ENCODE data around the gene DGCR2. TPM values are rescaled to one million over a fixed set of nuclear protein-coding genes. Genes with fewer than 3 reads are reported as not detected.

The DGCR2 gene
- total RNA-seq, 1 experiment from 2014 or later: 42.9 TPM

- no peak overlapping the region for H3K27ac ChIP-seq (ENCODE audit: low read depth, low read length)
- no peak overlapping the region for H2AFZ ChIP-seq (ENCODE audit: low read depth, low read length, poor library complexity, severe bottlenecking)
- no peak for ATAC-seq
- ChIA-PET RAD21 (ENCODE audit: low non-redundant PET in 1 of 2, low total read pairs in 2 of 2, uncharacterized antibody in 2 of 2, unreplicated experiment in 2 of 2) (no interaction called here), CTCF (interaction anchor here (0.6 kb wide), 1 partner anchor 60 kb away, joined by 4 read pairs; the partner anchor contains the start of gene PRODH), POLR2A (no interaction called here)
- no peaks in the 10 kb centered on the region for H3K79me2 ChIP-seq (ENCODE audit: insufficient read depth, low read length)
- no TSS peak for BruUV-seq (replicated peaks)
- peaks cover 0 to 9% of the 10 kb centered on the region in 2 experiments; a peak in 2 of 4 replicates for H3K4me1 ChIP-seq (ENCODE audit: control insufficient read depth in 1 of 2, insufficient read depth in 2 of 2, low read length in 2 of 2)
- TF ChIP-seq FOSL1 (IDR thresholded peaks at IDR 0.05; ENCODE audit: low read depth) (no peak), EZH2 (IDR thresholded peaks at IDR 0.05) (no peak), SRF (IDR thresholded peaks at IDR 0.05; ENCODE audit: low read depth) (no peak), SP1 (IDR thresholded peaks at IDR 0.05; ENCODE audit: low read depth) (no peak)
- TF ChIP-seq, protein P1, sequence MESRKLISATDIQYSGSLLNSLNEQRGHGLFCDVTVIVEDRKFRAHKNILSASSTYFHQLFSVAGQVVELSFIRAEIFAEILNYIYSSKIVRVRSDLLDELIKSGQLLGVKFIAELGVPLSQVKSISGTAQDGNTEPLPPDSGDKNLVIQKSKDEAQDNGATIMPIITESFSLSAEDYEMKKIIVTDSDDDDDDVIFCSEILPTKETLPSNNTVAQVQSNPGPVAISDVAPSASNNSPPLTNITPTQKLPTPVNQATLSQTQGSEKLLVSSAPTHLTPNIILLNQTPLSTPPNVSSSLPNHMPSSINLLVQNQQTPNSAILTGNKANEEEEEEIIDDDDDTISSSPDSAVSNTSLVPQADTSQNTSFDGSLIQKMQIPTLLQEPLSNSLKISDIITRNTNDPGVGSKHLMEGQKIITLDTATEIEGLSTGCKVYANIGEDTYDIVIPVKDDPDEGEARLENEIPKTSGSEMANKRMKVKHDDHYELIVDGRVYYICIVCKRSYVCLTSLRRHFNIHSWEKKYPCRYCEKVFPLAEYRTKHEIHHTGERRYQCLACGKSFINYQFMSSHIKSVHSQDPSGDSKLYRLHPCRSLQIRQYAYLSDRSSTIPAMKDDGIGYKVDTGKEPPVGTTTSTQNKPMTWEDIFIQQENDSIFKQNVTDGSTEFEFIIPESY (IDR thresholded peaks at IDR 0.05; ENCODE audit: extremely low read depth, insufficient replicate concordance, low read length): no peak
- TF ChIP-seq, protein P2, sequence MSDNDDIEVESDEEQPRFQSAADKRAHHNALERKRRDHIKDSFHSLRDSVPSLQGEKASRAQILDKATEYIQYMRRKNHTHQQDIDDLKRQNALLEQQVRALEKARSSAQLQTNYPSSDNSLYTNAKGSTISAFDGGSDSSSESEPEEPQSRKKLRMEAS (IDR thresholded peaks at IDR 0.05): no peak
- TF ChIP-seq, protein P3, sequence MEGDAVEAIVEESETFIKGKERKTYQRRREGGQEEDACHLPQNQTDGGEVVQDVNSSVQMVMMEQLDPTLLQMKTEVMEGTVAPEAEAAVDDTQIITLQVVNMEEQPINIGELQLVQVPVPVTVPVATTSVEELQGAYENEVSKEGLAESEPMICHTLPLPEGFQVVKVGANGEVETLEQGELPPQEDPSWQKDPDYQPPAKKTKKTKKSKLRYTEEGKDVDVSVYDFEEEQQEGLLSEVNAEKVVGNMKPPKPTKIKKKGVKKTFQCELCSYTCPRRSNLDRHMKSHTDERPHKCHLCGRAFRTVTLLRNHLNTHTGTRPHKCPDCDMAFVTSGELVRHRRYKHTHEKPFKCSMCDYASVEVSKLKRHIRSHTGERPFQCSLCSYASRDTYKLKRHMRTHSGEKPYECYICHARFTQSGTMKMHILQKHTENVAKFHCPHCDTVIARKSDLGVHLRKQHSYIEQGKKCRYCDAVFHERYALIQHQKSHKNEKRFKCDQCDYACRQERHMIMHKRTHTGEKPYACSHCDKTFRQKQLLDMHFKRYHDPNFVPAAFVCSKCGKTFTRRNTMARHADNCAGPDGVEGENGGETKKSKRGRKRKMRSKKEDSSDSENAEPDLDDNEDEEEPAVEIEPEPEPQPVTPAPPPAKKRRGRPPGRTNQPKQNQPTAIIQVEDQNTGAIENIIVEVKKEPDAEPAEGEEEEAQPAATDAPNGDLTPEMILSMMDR (IDR thresholded peaks at IDR 0.05 in 2 of 3, conservative IDR thresholded peaks at IDR 0.05 in 1 of 3; ENCODE audit: borderline replicate concordance in 1 of 3, insufficient read depth in 1 of 3, low read depth in 2 of 3, low read length in 2 of 3): no peak
- intact Hi-C loops (cut with micrococcal nuclease): no loop called here
- no peaks in the 10 kb centered on the region for H4K20me1 ChIP-seq (ENCODE audit: insufficient read depth)
- DNase-seq (ENCODE audit: low read depth, low spot score): no peak
- H3K4me2 ChIP-seq (ENCODE audit: low read length): no peak overlapping the region
- no peaks in the 10 kb centered on the region for H3K9me3 ChIP-seq (ENCODE audit: control insufficient read depth in 1 of 2, insufficient read depth in 1 of 2, low read depth in 1 of 2, low read length in 2 of 2)
- H3K4me3 ChIP-seq (replicated peaks in 1 of 2; ENCODE audit: low read depth in 1 of 2, low read length in 2 of 2): no peak overlapping the region
- H3K9ac ChIP-seq (ENCODE audit: low read length): no peak overlapping the region
- no peaks in the 10 kb centered on the region for H3K27me3 ChIP-seq (ENCODE audit: insufficient read depth, low read length)
- H3K9me2 ChIP-seq (ENCODE audit: insufficient read depth): no peaks in the 10 kb centered on the region
- no peaks in the 10 kb centered on the region for H3K36me3 ChIP-seq (ENCODE audit: control insufficient read depth in 1 of 2, insufficient read depth in 2 of 2, low read length in 2 of 2)
Observed at GRCh38 chr22:18996376-18996900, 125.8 kb downstream of the DGCR2 start.
